ENCODE data around the gene MRPL58.
A peak's percentile ranks its signal among the peaks of the same experiment; 100 is the strongest.
"Not testable (repeated sequence)": the region's sequence is repeated elsewhere in the genome, so short reads cannot be mapped to it uniquely, and the experiment has no call there.

The MRPL58 gene

GRCh38 chr17:75005291-75005690, 7.2 kb upstream of the MRPL58 start:
- no peak for TF ChIP-seq CTCF (IDR thresholded peaks at IDR 0.05; ENCODE audit: control insufficient read depth, insufficient read depth, low read depth, low read length, missing control alignments)

GRCh38 chr17:75006084-75006483, 6.4 kb upstream of the MRPL58 start:
- H3K4me3 ChIP-seq (ENCODE audit: control insufficient read depth, low read depth, low read length); DNase-seq (ENCODE audit: low read depth): not testable (repeated sequence)

More at GRCh38 chr17:75005291-75005690, 7.2 kb upstream of the MRPL58 start:
- no peak for DNase-seq (ENCODE audit: low read depth)
- no peak overlapping the region for H3K4me3 ChIP-seq (ENCODE audit: control insufficient read depth, low read depth, low read length)

- TF ChIP-seq CTCF (IDR thresholded peaks at IDR 0.05; ENCODE audit: control insufficient read depth, insufficient read depth, low read depth, low read length, missing control alignments), result no peak
- no peak for DNase-seq (ENCODE audit: low read depth)
- no peak overlapping the region for H3K4me3 ChIP-seq (ENCODE audit: control insufficient read depth, low read depth, low read length)
These were observed 5.8 kb upstream of the MRPL58 start for GRCh38 chr17:75006653-75007052.

- TF ChIP-seq CTCF (IDR thresholded peaks at IDR 0.05; ENCODE audit: control insufficient read depth, insufficient read depth, low read depth, low read length, missing control alignments), result no peak
- DNase-seq (ENCODE audit: low read depth), result no peak
These were observed 4.1 kb upstream of the MRPL58 start for GRCh38 chr17:75008373-75008772.

GRCh38 chr17:75009139-75009724, 3.2 kb upstream of the MRPL58 start:
- TF ChIP-seq CTCF (IDR thresholded peaks at IDR 0.05; ENCODE audit: control insufficient read depth, insufficient read depth, low read depth, low read length, missing control alignments), result no peak
- DNase-seq (ENCODE audit: low read depth), result no peak
- no peak overlapping the region for H3K4me3 ChIP-seq (ENCODE audit: control insufficient read depth, low read depth, low read length)

More at GRCh38 chr17:75008373-75008772, 4.1 kb upstream of the MRPL58 start:
- no peak overlapping the region for H3K4me3 ChIP-seq (ENCODE audit: control insufficient read depth, low read depth, low read length)

GRCh38 chr17:75010683-75011400, 1.6 kb upstream of the MRPL58 start:
- TF ChIP-seq CTCF (IDR thresholded peaks at IDR 0.05; ENCODE audit: control insufficient read depth, insufficient read depth, low read depth, low read length, missing control alignments), result no peak
- H3K4me3 ChIP-seq (ENCODE audit: control insufficient read depth, low read depth, low read length), result no peak overlapping the region
- DNase-seq (ENCODE audit: low read depth), result no peak

GRCh38 chr17:75011401-75012095, 922 bp upstream of the MRPL58 start:
- H3K4me3 ChIP-seq (ENCODE audit: control insufficient read depth, low read depth, low read length), result peak overlapping the region; percentile 99
- DNase-seq (ENCODE audit: low read depth), result no peak
- no peak for TF ChIP-seq CTCF (IDR thresholded peaks at IDR 0.05; ENCODE audit: control insufficient read depth, insufficient read depth, low read depth, low read length, missing control alignments)

All from AG09309 (cell line).